Testis (tissue), 3 donors: ENCODE results near the gene POFUT1. TPM values are rescaled to one million over a fixed set of nuclear protein-coding genes. Genes with fewer than 3 reads are reported as not detected.

Experiments used
- DNase-seq: peaks from one replicate; pipeline ENCODE4 v3.0.0-alpha.2; 2019
- H3K27ac ChIP-seq, 2 donors: fragments of 200-600 bp; sonication (generic); one replicate each; pipeline ENCODE4 v1.5.1; 2019
- H3K27me3 ChIP-seq: fragments of 200-600 bp; sonication (generic); one replicate; pipeline ENCODE4 v1.5.1; 2019
- H3K36me3 ChIP-seq: fragments of 200-600 bp; sonication (generic); one replicate; pipeline ENCODE4 v1.5.1; 2017; ENCODE audit warnings: low read depth; ENCODE audit errors: missing control alignments
- H3K4me1 ChIP-seq: fragments of 200-600 bp; sonication (generic); one replicate; pipeline ENCODE4 v1.5.1; 2019
- H3K4me3 ChIP-seq, 2 donors: fragments of 200-600 bp; sonication (generic); one replicate each; pipeline ENCODE4 v1.5.1; 2017 to 2019
- H3K9me3 ChIP-seq: fragments of 200-600 bp; sonication (generic); one replicate; pipeline ENCODE4 v1.5.1; 2017
- CTCF ChIP-seq, 3 experiments: fragments of 450-650 bp in 2 of 3; fragments of 200-600 bp in 1 of 3; sonication (generic) in 1 of 3; IDR thresholded peaks; one replicate each; pipeline ENCODE4 v1.5.1; 2016 to 2019; ENCODE audit warnings: antibody characterized with exemption in 3 of 3, mild to moderate bottlenecking in 2 of 3, moderate library complexity in 1 of 3
- POLR2A ChIP-seq: fragments of 450-650 bp; IDR thresholded peaks from one replicate; pipeline ENCODE4 v1.6.1; 2017; ENCODE audit warnings: antibody characterized with exemption, mild to moderate bottlenecking, moderate library complexity
- WGBS, 2 donors: methylation state at CpG; one replicate each; pipeline ENCODE4 v1.1.5; 2018; 5-methylcytosine and 5-hydroxymethylcytosine counted together
- intact Hi-C: fragments of 100-400 bp; cut with DNase I; formaldehyde crosslinking; loops from one replicate; pipeline ENCODE4 v1.15.1; 2023; ENCODE audit warnings: low total_unique reads
- polyA plus RNA-seq: library from polyadenylated mRNA; stranded (reverse); fragments of 350-450 nt; fragmentation: Illumina TruSeq; extraction: RNeasy Lipid Tissue Mini Kit (QIAGEN cat#74804); gene quantifications from one replicate; pipeline ENCODE4 v1.2.3, GENCODE V29; 2014; ENCODE audit warnings: low read depth, low replicate concordance; ENCODE audit not compliant: insufficient read depth
- total RNA-seq, 2 donors: library from RNA; depleted of rRNA; stranded (reverse); fragments of >200 nt; gene quantifications; one replicate each; pipeline ENCODE4 v1.2.3, GENCODE V29; 2016

Gene POFUT1
- total and polyA plus RNA-seq, 3 donors from 2014 or later: 31.0 to 54.2 (median 46.6) TPM

- Histone ChIP-seq H3K4me1 (no peaks in the 10 kb centered on the region), H3K4me3 (no peak overlapping the region), H3K9me3 (no peaks in the 10 kb centered on the region), H3K36me3 (no peaks in the 10 kb centered on the region), H3K27ac (no peak overlapping the region), H3K27me3 (no peaks in the 10 kb centered on the region)
- WGBS, 2 donors: 66 to 75% methylated on average over 20 to 22 of the region's 22 CpGs
- intact Hi-C loops: no loop called here
- TF ChIP-seq CTCF (IDR thresholded peaks at IDR 0.05): no peak
- TF ChIP-seq POLR2A: no peak
- no peak for DNase-seq
Measured at GRCh38 chr20:32227744-32228688, 20.3 kb downstream of the POFUT1 start.

GRCh38 chr20:32229251-32229747 is 21.6 kb downstream of the POFUT1 start:
- intact Hi-C loops: no loop called here
- TF ChIP-seq CTCF (IDR thresholded peaks at IDR 0.05) (no peak), POLR2A (no peak)
- no peaks in the 10 kb centered on the region for H3K4me1 ChIP-seq
- no peaks in the 10 kb centered on the region for H3K36me3 ChIP-seq
- no peak for DNase-seq
- H3K27ac ChIP-seq: no peak overlapping the region
- no peaks in the 10 kb centered on the region for H3K9me3 ChIP-seq
- H3K27me3 ChIP-seq: no peaks in the 10 kb centered on the region
- H3K4me3 ChIP-seq: no peak overlapping the region
- 79 to 83% methylated on average over 5 of the region's 5 CpGs for WGBS, 2 donors

- H3K27me3 ChIP-seq: no peaks in the 10 kb centered on the region
- intact Hi-C loops: no loop called here
- TF ChIP-seq CTCF (IDR thresholded peaks at IDR 0.05) (no peak), POLR2A (no peak)
- DNase-seq: no peak
- no peaks in the 10 kb centered on the region for H3K4me1 ChIP-seq
- WGBS, 2 donors: 90 to 95% methylated on average over 6 to 13 of the region's 13 CpGs
- no peaks in the 10 kb centered on the region for H3K36me3 ChIP-seq
- H3K27ac ChIP-seq: no peak overlapping the region
- H3K9me3 ChIP-seq: no peaks in the 10 kb centered on the region
- H3K4me3 ChIP-seq: no peak overlapping the region
Measured at GRCh38 chr20:32230707-32231106, 23.0 kb downstream of the POFUT1 start.

GRCh38 chr20:32231245-32231644 is 23.6 kb downstream of the POFUT1 start:
- TF ChIP-seq CTCF (IDR thresholded peaks at IDR 0.05) (no peak), POLR2A (no peak)
- H3K4me1 ChIP-seq: no peaks in the 10 kb centered on the region
- DNase-seq: no peak
- no peaks in the 10 kb centered on the region for H3K9me3 ChIP-seq
- H3K4me3 ChIP-seq: no peak overlapping the region
- H3K36me3 ChIP-seq: no peaks in the 10 kb centered on the region
- intact Hi-C loops: no loop called here
- H3K27me3 ChIP-seq: no peaks in the 10 kb centered on the region
- no peak overlapping the region for H3K27ac ChIP-seq
- 95 to 100% methylated on average over 4 of the region's 4 CpGs for WGBS, 2 donors
